Panc1 (cell line): Measurements from ENCODE around the gene ZMYM4. TPM values are rescaled to one million over a fixed set of nuclear protein-coding genes. Genes with fewer than 3 reads are reported as not detected.

Experiments
- ATAC-seq: fragments of 200-7000 bp; cut with Tn5 transposase; 2 replicates; pipeline ENCODE4 v1.9.1; 2020; ENCODE audit warnings: mild to moderate bottlenecking, moderate library complexity
- BruUV-seq: library from RNA; stranded (reverse); fragments of 400-500 nt; replicated peaks from 2 replicates; lab custom pipeline; 2021; lab: Mats Ljungman, UMichigan
- CTCF ChIA-PET: fragments of 300-600 bp; sonication (Branson Sonifier 250); formaldehyde crosslinking; loops from one replicate; lab custom pipeline; 2022; ENCODE audit warnings: antibody characterized with exemption; lab: Charles Lee
- POLR2A ChIA-PET: fragments of 300-600 bp; sonication (Branson Sonifier 250); formaldehyde crosslinking; loops from one replicate; lab custom pipeline; 2022; ENCODE audit warnings: antibody characterized with exemption; lab: Charles Lee
- DNase-seq: peaks from one replicate; pipeline ENCODE4 v3.0.0-alpha.2; 2010; ENCODE audit warnings: low read depth, low spot score
- H3K27ac ChIP-seq: 2 replicates; pipeline ENCODE4 v1.5.1; 2011; ENCODE audit warnings: mild to moderate bottlenecking, low read length, inconsistent platforms
- H3K27me3 ChIP-seq: fragments of 200-500 bp; sonication (Bioruptor generic); 2 replicates; pipeline ENCODE4 v1.6.0; 2014; ENCODE audit warnings: low read length, inconsistent platforms; ENCODE audit not compliant: control insufficient read depth, insufficient read depth
- H3K36me3 ChIP-seq: fragments of 200-500 bp; sonication (Bioruptor generic); 2 replicates; pipeline ENCODE4 v1.5.1; 2014; ENCODE audit warnings: inconsistent platforms, mild to moderate bottlenecking, low read length, moderate library complexity; ENCODE audit not compliant: control insufficient read depth, insufficient read depth
- H3K4me1 ChIP-seq: 2 replicates; pipeline ENCODE4 v1.5.1; 2011; ENCODE audit warnings: inconsistent platforms, mild to moderate bottlenecking, low read length, moderate library complexity; ENCODE audit not compliant: control insufficient read depth, insufficient read depth
- H3K4me3 ChIP-seq, 2 experiments: 2 replicates each; pipeline ENCODE4 v1.5.1; 2011 to 2012; ENCODE audit warnings: low read depth in 2 of 2, low read length in 2 of 2, mild to moderate bottlenecking in 2 of 2, inconsistent platforms in 1 of 2, moderate library complexity in 1 of 2
- H3K9me3 ChIP-seq: fragments of 200-500 bp; sonication (Bioruptor generic); 2 replicates; pipeline ENCODE4 v1.5.1; 2014; ENCODE audit warnings: low read depth, mild to moderate bottlenecking, inconsistent platforms, low read length, moderate library complexity; ENCODE audit not compliant: control insufficient read depth, insufficient read depth
- POLR2AphosphoS5 ChIP-seq: IDR thresholded peaks from 2 replicates; pipeline ENCODE4 v1.6.1; 2012; ENCODE audit warnings: mild to moderate bottlenecking, low read depth, low read length, moderate library complexity
- REST ChIP-seq, 2 experiments: IDR thresholded peaks; 2 replicates each; pipeline ENCODE4 v1.6.1; 2011 to 2012; ENCODE audit warnings: low read depth in 2 of 2, control low read depth in 1 of 2, low read length in 1 of 2, mild to moderate bottlenecking in 1 of 2, moderate library complexity in 1 of 2; ENCODE audit not compliant: insufficient read depth in 1 of 2
- SIN3A ChIP-seq: IDR thresholded peaks from 2 replicates; pipeline ENCODE4 v1.6.1; 2012; ENCODE audit warnings: low read depth, mild to moderate bottlenecking, low read length, moderate library complexity, borderline replicate concordance; ENCODE audit not compliant: insufficient read depth
- TCF7L2 ChIP-seq: IDR thresholded peaks from 2 replicates; pipeline ENCODE4 v1.6.1; 2011; ENCODE audit warnings: mild to moderate bottlenecking, low read depth, low read length, inconsistent platforms
- in situ Hi-C: cut with HindIII; loops from 2 replicates; pipeline ENCODE4 v1.10.0; 2016; ENCODE audit warnings: low sequenced_read_pairs, low pct_unique_long_range_greater_than_20kb
- intact Hi-C: fragments of 100-400 bp; cut with micrococcal nuclease; formaldehyde crosslinking; loops from one replicate; pipeline ENCODE4 v1.10.0; 2022; ENCODE audit not compliant: unreplicated experiment
- total RNA-seq: library from RNA; stranded (reverse); gene quantifications from one replicate; pipeline ENCODE4 v1.2.1, GENCODE V29; 2021; ENCODE audit not compliant: unreplicated experiment
- TF ChIP-seq, protein P1 (sequence below): fragments of 450-650 bp; IDR thresholded peaks from 2 replicates; pipeline ENCODE4 v1.5.1; 2017; ENCODE audit warnings: mild to moderate bottlenecking

ZMYM4 gene
- total RNA-seq, 1 experiment from 2014 or later = 82.2 TPM

DNA sequence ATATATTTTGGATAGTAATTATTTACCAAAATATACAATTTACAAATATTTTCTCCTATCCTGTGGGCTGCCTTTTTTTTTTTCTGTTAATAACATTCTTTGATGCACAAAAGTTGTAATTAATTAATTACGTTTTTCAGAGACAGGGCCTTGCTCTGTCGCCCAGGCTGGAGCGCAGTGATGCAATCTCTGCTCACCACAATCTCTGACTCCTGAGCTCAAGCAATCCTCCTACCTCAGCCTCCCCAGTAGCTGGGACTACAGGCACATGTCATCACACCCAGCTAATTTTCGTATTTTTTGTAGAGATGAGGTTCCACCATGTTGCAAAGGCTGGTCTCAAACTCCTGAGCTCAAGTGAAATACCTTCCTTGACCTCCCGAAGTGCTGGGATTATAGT, 21.3 kb upstream of the ZMYM4 start:
- Histone ChIP-seq H3K36me3 (no peaks in the 10 kb centered on the region), H3K4me1 (no peaks in the 10 kb centered on the region), H3K27me3 (no peaks in the 10 kb centered on the region), H3K9me3 (no peaks in the 10 kb centered on the region), H3K4me3 (no peak overlapping the region), H3K27ac (no peak overlapping the region)
- intact Hi-C loops (no loop called here), in situ Hi-C loops (no loop called here)
- no TSS peak for BruUV-seq
- ATAC-seq (no peak), DNase-seq (no peak)
- no peak for TF ChIP-seq SIN3A
- TF ChIP-seq, protein P1, sequence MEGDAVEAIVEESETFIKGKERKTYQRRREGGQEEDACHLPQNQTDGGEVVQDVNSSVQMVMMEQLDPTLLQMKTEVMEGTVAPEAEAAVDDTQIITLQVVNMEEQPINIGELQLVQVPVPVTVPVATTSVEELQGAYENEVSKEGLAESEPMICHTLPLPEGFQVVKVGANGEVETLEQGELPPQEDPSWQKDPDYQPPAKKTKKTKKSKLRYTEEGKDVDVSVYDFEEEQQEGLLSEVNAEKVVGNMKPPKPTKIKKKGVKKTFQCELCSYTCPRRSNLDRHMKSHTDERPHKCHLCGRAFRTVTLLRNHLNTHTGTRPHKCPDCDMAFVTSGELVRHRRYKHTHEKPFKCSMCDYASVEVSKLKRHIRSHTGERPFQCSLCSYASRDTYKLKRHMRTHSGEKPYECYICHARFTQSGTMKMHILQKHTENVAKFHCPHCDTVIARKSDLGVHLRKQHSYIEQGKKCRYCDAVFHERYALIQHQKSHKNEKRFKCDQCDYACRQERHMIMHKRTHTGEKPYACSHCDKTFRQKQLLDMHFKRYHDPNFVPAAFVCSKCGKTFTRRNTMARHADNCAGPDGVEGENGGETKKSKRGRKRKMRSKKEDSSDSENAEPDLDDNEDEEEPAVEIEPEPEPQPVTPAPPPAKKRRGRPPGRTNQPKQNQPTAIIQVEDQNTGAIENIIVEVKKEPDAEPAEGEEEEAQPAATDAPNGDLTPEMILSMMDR = no peak
- TF ChIP-seq REST (IDR thresholded peaks at IDR 0.05; ENCODE audit: insufficient read depth in 1 of 2, low read depth in 2 of 2, low read length in 1 of 2) = no peak
- TF ChIP-seq TCF7L2 = no peak
- TF ChIP-seq POLR2AphosphoS5 = no peak
- ChIA-PET POLR2A (interaction anchor here (0.6 kb wide), 1 partner anchor 14 kb away, joined by 4 read pairs; no protein-coding TSS in a partner anchor), CTCF (interaction anchor here (1.2 kb wide), 1 partner anchor 25 kb away, joined by 3 read pairs; no protein-coding TSS in a partner anchor)

DNA sequence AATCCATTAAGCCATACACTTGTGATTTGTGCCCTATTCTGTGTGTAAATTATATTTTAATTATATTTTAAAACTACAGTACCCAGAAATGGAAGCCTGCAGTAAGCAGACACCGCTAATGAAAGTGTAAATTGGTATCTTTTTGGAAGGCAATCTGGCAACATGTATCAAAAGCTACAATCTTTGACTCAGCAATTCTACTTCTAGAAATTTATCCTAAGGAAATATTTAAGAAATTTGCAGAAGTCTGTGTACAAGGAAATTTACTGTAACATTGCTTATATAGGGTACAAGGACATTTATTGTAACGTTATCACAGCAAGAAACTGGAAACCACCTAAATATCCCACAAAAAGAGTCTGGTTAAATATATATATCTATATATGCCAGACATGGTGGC, 14.6 kb upstream of the ZMYM4 start:
- no TSS peak for BruUV-seq
- CTCF ChIA-PET = no interaction called here
- Histone ChIP-seq H3K4me1 (no peaks in the 10 kb centered on the region), H3K27ac (no peak overlapping the region), H3K27me3 (no peaks in the 10 kb centered on the region), H3K36me3 (no peaks in the 10 kb centered on the region), H3K9me3 (no peaks in the 10 kb centered on the region), H3K4me3 (no peak overlapping the region)
- intact Hi-C loops = no loop called here
- no peak for ATAC-seq
- TF ChIP-seq POLR2AphosphoS5 (no peak), SIN3A (no peak), REST (IDR thresholded peaks at IDR 0.05; ENCODE audit: insufficient read depth in 1 of 2, low read depth in 2 of 2, low read length in 1 of 2) (no peak), TCF7L2 (no peak)
- TF ChIP-seq, protein P1 = no peak
- POLR2A ChIA-PET = no interaction called here
- no peak for DNase-seq
- in situ Hi-C loops = no loop called here
